ENCODE measurements around the gene NIFK. TPM values are rescaled to one million over a fixed set of nuclear protein-coding genes. Genes with fewer than 3 reads are reported as not detected.
"Not testable (repeated sequence)": the region's sequence is repeated elsewhere in the genome, so short reads cannot be mapped to it uniquely, and the experiment has no call there.

The NIFK gene
- total RNA-seq, 1 donor from 2014 or later = 116 TPM

- TF ChIP-seq CTCF (conservative IDR thresholded peaks at IDR 0.05; ENCODE audit: low read depth, low read length) = no peak
- no peak overlapping the region for H3K4me3 ChIP-seq (ENCODE audit: low read depth, low read length)
- no peak for DNase-seq (ENCODE audit: low read depth)
Measured at GRCh38 chr2:121705390-121705789, 31.3 kb downstream of the NIFK start.

- not testable (repeated sequence) for DNase-seq (ENCODE audit: low read depth); H3K4me3 ChIP-seq (ENCODE audit: low read depth, low read length)
Measured at GRCh38 chr2:121701761-121702160, 34.9 kb downstream of the NIFK start.

- peak; percentile 84 for DNase-seq (ENCODE audit: low read depth)
- no peak for TF ChIP-seq CTCF (conservative IDR thresholded peaks at IDR 0.05; ENCODE audit: low read depth, low read length)
- H3K4me3 ChIP-seq (ENCODE audit: low read depth, low read length) = peak overlapping the region; percentile 24
Measured at GRCh38 chr2:121699421-121700333, 37.0 kb downstream of the NIFK start.

- no peak for DNase-seq (ENCODE audit: low read depth)
- no peak for TF ChIP-seq CTCF (conservative IDR thresholded peaks at IDR 0.05; ENCODE audit: low read depth, low read length)
- no peak overlapping the region for H3K4me3 ChIP-seq (ENCODE audit: low read depth, low read length)
Measured at GRCh38 chr2:121698318-121698930, 38.3 kb downstream of the NIFK start.

- no peak overlapping the region for H3K4me3 ChIP-seq (ENCODE audit: low read depth, low read length)
- no peak for DNase-seq (ENCODE audit: low read depth)
Measured at GRCh38 chr2:121697108-121697631, 39.5 kb downstream of the NIFK start.

GRCh38 chr2:121696410-121696930, 40.2 kb downstream of the NIFK start:
- DNase-seq (ENCODE audit: low read depth) = no peak
- TF ChIP-seq CTCF (conservative IDR thresholded peaks at IDR 0.05; ENCODE audit: low read depth, low read length) = no peak
- no peak overlapping the region for H3K4me3 ChIP-seq (ENCODE audit: low read depth, low read length)

More at GRCh38 chr2:121697108-121697631, 39.5 kb downstream of the NIFK start:
- no peak for TF ChIP-seq CTCF (conservative IDR thresholded peaks at IDR 0.05; ENCODE audit: low read depth, low read length)

- TF ChIP-seq CTCF (conservative IDR thresholded peaks at IDR 0.05; ENCODE audit: low read depth, low read length) = no peak
- no peak for DNase-seq (ENCODE audit: low read depth)
- H3K4me3 ChIP-seq (ENCODE audit: low read depth, low read length) = no peak overlapping the region
Measured at GRCh38 chr2:121695171-121695451, 41.6 kb downstream of the NIFK start.

Measured in epithelial cell of proximal tubule (primary cell).